Cardiac atrium fibroblast (primary cell): ENCODE measurements around the gene CGA. TPM values are rescaled to one million over a fixed set of nuclear protein-coding genes. Genes with fewer than 3 reads are reported as not detected.

ENCODE experiments used
- total RNA-seq: library from RNA; depleted of rRNA; stranded (reverse); fragments of >200 nt; gene quantifications from 2 replicates; pipeline ENCODE4 v1.2.3, GENCODE V29; 2015

CGA gene
- not detected in 2 replicates for total RNA-seq

DNA sequence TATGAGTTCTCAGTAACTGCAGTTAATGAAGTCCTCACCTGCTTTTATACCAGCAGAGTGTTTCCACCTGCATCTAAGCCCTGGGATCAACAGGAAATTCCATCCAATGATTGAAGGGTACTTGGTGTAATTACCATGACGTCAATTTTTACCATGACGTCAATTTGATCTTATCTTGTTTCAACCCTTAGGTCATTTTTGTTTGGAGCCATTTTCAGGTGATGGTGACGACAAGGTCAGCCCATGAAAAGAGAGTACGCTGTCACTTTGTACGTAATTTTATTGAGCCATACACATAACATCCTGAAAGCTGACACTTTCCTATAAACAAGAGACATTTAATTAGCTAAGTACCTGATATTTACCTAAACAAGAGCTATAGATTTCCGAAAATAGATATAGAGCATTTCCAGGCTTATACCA is at the start of gene CGA:
Gene CGA (minus strand): TSS at position 20 of the 423 bp plus-strand sequence. CDS start 6,906 bp downstream, outside the sequence.

Other genes with a start within 250 kb of the CGA start
- not detected in 2 replicates for gene HTR1E, start 157.6 kb downstream of the CGA start, total RNA-seq
- 10.5 and 12.3 TPM in 2 replicates for gene ZNF292, start 60.5 kb upstream of the CGA start, total RNA-seq
- 2.5 and 4.1 TPM in 2 replicates for gene SMIM8, start 227.5 kb upstream of the CGA start, total RNA-seq
- not detected in 2 replicates for gene GJB7, start 234.2 kb upstream of the CGA start, total RNA-seq
- gene C6orf163, start 249.7 kb upstream of the CGA start, total RNA-seq = 0.16 and 0.18 TPM in 2 replicates